GM21619 (cell line): ENCODE data around the gene LRIT1.

Source experiments
- ATAC-seq: cut with Tn5 transposase; IDR thresholded peaks from one replicate; pipeline ENCODE4 v1.9.1; 2021; ENCODE audit not compliant: unreplicated experiment

Gene LRIT1

DNA sequence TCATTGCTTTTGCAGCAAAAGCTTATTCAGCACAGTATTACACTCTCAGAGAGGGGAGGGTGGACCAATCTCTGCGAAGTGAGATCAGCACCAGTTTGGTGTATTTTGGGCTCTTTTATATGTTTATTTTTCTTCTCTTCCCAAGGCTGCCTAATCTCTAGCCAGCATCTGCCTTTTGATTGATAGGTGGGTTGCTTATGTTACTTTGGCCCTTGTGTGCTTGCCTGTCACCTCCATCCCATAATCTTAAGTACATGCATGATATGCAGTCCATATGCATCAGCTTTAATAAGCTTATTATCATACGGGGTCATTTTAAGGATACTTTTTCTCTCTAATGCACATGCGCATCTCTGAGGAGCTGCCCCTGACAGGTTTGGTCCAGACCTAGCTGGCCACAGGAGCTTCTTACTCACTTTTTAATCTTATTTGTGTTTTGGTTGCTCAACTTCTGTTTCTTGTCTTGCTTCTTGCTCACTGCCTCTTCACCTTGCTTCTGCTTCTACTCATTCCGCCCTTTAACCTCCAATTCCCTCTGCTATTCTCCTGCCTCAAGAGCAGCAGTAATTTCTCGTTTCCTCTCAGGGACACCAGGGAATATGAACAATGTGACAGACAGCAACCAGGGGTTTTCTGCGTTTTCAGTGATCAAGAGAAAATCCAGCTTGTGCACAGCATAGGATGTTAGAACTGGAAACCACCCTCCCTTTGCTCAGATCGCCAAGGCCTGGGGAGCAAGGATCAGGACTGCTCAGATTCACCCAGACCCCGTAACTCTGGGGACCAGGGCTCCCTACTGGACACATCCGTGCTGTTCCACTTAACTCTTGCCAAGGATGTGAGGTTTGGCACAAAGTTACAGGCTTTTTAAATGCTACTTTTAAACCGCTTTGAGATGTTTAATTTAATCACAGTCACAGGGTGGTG, 13.5 kb upstream of the LRIT1 start:
- ATAC-seq = no peak

DNA sequence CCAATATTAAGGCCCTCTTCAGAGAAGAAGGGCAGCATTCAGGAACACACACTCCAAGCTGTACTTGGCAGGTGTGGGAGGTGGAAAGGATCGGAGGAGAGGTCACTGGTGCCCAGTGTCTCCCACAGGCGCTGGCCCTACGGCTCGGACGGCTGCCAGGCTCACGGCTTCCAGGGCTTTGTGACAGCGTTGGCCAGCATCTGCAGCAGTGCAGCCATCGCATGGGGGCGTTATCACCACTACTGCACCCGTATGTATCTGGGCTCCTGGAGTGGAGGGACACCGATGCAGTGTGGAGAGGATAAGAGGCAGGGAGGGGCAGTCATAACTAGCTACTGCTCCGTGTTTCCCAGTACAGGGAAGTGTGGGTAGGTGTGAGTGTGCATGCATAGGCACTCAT, 7.4 kb upstream of the LRIT1 start:
- ATAC-seq = no peak

DNA sequence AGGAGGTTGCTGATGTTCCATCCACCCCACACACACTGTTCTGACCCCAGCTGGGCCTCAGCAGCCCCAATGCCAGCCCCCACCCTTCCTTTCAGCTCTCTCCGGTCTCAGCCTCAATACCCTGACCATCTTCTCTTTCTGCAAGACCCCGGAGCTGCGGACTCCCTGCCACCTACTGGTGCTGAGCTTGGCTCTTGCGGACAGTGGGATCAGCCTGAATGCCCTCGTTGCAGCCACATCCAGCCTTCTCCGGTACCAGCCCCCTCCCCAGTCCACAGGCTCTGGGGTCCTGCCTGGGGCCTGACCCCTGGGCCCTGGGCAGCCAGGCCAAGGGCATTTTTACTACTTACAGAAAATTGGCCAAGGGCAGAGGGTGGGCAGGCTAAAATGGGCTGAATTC, 6.2 kb upstream of the LRIT1 start:
- ATAC-seq = no peak

DNA sequence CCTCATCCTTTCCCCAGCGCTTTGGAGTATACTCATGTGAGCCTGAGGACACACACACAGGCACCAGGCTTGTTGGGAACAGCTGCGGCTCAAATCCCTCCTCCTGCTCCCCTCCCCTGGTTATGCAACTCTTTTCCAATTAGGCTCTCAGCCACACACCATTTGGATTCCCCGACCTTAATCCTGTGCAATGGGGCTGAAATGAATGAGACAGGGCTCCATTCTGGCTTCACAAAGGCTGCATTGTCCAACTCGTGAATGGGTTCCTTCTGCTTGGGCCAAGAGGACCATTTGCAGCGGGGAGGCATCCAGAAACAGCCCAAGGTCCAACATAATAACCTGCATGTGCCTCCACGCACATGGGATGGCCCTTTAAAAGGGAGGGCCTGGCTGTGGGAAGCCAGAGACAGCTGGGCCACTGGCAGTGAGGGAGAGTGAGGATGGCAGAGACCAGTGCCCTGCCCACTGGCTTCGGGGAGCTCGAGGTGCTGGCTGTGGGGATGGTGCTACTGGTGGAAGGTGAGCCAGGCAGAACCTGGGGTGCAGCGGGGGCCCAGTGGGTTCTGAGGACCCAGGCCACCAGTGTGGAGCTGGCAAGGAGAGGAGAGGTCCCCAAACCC, 3.4 kb upstream of the LRIT1 start, which contains the start of gene RGR:
RGR (plus strand) TSS at position 403 of the 620 bp plus-strand sequence; CDS start at position 441, 38 bp downstream.
- ATAC-seq = no peak

- ATAC-seq = no peak
Observed at GRCh38 chr10:84243759-84244158, 2.4 kb upstream of the LRIT1 start.

- ATAC-seq = no peak
Observed at GRCh38 chr10:84238909-84239308, 2.4 kb downstream of the LRIT1 start.

DNA sequence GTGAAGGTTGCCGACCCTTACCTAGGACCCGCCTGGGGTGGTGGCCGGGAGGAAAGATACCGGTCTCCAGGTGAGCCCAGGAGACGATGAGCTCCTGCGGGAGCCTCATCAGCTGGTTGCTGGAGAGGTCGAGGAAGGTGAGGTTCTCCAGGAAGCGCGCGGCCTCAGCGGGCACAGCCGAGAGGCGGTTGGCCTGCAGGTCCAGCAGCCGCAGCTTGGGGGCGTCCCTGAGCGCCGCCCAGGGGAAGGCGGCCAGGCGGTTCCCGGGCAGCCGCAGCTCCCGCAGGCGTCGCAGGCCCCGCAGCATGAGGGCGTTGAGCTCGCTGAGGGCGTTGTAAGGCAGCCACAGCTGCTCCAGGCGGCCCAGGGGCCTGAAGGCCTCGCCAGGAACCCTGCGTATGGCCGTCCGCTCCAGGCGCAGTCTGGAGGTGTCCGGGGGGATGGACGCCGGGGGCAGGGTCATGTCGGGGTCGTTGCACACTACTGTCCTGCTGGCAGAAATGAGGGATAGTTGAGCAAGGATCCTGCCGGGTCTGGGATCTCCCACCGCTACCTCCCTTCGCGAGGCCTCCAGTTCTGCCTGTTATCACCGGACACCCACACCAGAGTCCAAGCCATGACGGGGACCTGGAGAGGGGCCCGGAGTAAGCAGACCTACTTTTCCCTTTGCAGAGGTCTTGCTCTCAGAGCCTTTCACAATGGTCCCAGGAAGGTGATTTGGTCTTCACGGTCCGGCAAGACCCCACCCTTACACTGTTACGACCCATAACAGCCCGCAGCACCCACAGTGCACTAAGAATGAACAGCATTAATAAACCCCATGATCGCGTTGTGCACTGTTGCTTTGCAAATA, 3.9 kb downstream of the LRIT1 start:
- no peak for ATAC-seq

DNA sequence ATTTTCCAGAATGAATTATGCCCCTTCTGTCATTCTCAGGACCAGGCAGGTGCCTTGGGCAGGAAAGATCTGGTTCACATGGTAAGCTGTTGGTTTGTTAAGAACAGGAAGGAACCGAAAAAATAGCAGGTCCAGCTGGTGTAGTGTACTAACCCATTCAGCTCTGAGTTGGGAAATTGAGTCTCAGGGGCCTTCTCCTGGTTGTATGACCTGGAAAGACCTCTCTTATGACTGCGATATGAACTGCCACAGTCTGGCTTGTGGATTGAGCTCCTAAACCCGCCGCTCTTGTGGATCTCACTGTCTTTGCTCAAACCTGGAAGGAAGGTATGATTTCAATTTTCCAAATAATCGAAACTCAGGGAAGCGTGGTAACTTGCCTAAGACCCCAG, 4.5 kb downstream of the LRIT1 start:
- ATAC-seq = no peak

DNA sequence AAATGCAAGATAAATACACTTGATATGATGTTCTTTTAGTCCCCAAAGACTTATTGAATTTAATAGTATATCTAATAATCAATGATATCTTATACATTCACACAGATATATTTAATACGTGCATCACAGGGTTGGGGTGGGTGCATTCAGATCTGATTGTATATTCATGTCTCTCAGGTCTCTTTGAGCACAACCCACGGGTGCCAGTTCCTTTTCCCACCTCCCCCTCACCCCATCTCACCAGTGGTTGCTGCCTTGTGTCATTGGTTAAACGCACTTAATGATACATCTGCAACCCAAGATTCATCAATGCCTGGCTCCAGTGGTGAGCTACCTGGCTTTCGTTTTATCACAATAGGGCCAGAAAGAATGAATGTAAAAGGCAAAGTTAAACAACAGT, 6.2 kb downstream of the LRIT1 start:
- ATAC-seq = no peak

- no peak for ATAC-seq
Observed at GRCh38 chr10:84234479-84234878, 6.9 kb downstream of the LRIT1 start.

DNA sequence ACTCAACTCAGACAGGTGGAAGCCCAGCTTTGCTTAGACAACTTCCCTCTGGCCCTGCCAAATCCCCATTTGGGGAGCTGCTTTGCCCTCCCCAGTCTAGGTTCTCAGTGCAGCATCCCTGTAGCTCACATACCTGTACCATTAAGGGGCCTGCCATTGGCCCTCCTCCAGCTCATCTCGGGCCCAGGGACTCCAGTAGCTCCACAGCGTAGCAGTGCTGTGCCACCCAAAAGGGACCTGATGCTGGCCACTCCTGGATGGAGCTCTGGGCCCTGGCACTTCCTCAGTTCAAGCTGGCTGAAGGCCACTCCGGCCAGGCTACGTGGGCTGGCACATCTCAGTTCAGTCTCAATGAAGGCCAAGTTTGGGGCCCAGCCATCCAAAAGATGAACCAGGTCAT, 7.4 kb downstream of the LRIT1 start:
- no peak for ATAC-seq

DNA sequence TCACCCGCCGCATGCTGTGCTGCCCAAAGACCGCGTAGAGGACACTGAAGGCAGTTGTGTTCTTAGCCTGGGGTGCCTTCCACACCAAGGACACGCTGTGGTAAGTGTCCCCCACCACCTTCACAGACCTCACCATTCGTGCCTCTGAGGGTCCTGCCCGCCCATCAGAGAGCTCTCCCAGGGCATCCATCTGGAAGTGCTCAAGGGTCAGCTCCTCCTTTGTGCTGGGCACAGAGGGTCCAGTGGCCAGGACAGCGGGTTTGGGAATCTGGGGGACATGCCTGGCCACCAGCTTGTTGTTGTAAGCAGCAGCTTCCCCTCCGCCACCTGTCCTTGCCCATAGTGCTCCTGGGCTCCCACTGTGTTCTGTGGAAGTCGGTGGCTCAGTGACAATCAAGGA, 9.0 kb downstream of the LRIT1 start:
- no peak for ATAC-seq

DNA sequence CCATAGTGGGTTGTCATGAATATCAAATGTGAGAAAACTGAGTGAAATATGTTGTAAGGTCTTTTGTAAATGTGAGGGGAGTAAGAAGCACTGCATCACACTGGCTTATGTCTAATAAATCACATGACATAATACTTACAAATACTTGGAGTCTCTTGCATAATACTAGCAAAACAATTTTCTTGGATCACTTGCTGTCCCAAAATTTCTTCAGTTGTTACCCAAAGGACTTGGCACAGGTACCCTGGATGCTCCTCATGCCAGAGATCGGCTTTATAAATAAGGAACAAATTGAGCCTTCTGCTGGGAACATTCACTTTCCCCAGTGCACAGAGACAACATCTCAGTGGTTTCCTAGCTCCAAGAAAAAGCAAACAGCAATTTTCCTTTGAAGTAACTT, 11.0 kb downstream of the LRIT1 start:
- no peak for ATAC-seq

GRCh38 chr10:84227810-84228209, 13.5 kb downstream of the LRIT1 start:
- ATAC-seq = no peak

- ATAC-seq = no peak
Observed at GRCh38 chr10:84226616-84227015, 14.7 kb downstream of the LRIT1 start.

- ATAC-seq = no peak
Observed at GRCh38 chr10:84225427-84226173, 15.7 kb downstream of the LRIT1 start, which contains the start of gene LRIT2. LRIT2 (minus strand) TSS chr10:84225544; CDS start chr10:84225520, 24 bp downstream.

GRCh38 chr10:84224411-84225028, 16.8 kb downstream of the LRIT1 start:
- ATAC-seq = no peak

GRCh38 chr10:84221916-84222315, 19.4 kb downstream of the LRIT1 start:
- ATAC-seq = no peak

- ATAC-seq = no peak
Observed at GRCh38 chr10:84217746-84218145, 23.6 kb downstream of the LRIT1 start.

DNA sequence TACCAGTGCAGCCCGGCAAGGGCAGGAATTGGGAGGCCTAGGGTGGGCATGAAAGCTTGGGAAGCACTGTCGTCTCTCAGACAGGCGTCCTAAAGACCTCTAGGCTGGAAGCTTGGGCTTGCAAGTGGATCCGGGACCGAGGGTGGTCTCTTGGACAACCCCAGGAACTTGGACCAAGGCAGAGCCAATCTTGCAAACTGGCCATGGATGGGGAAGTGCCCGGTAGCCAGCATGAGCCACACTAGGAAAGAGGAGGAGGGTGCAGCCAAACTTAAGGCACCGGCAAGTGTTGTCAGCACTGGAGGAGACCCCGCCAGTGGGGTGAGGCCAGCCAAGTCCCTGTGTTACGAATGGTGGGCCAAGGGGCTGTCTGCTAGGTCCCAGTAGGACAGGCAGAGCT, 24.5 kb downstream of the LRIT1 start:
- no peak for ATAC-seq
